Skin epidermis (tissue), 12 donors: ENCODE data around the gene MYH13.

ENCODE experiments used
- H3K27ac ChIP-seq, 21 experiments: fragments of 200-600 bp; sonication (generic) in 11 of 21; one replicate each; pipeline ENCODE4 v1.5.0; 2020; ENCODE audit warnings: mild to moderate bottlenecking in 3 of 21, inconsistent platforms in 2 of 21, moderate library complexity in 2 of 21
- H3K4me3 ChIP-seq, 7 experiments: fragments of 200-600 bp; sonication (generic) in 2 of 7; one replicate each; pipeline ENCODE4 v1.5.0; 2020; ENCODE audit warnings: inconsistent platforms in 2 of 7, mild to moderate bottlenecking in 2 of 7, moderate library complexity in 1 of 7

The MYH13 gene

GRCh38 chr17:10372906-10373305 is at the start of gene MYH13:
TSS of gene MYH13 (minus strand) at chr17:10373006. CDS start at chr17:10364530, 8,476 bp downstream.
- H3K4me3 ChIP-seq, result no peak within 1 kb of the TSS
- H3K27ac ChIP-seq, result no peak within 1 kb of the TSS

DNA sequence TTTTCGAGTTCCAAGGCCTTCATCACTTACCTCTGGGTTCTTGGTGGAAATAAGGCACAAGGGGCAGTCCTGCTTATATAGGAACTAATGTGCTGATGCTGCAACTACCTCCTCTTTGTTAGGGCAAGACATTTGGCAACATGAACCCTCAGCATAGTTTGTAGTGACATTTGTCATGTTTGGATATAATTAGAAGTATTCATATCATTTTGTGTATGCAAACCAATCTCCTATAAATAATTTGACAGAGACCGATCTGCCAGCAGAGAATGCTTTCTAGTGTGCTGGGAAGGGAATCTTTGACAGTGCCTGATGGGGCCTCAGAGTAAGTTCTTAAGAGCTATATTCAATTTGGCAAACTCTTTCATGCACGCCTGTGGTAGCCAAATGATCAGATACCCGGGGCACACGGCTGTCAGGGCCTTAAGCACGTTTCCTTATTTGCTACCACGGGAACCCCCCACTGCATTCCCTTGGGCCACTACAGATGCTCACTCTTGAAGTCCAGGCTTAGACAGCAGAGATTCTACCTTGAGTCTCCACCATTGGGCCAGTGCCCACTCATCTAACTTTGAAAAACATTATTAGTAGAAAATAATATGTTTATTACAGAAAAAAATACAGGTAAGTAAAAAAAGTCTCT is 49.2 kb upstream of the MYH13 start, which contains the start of gene MYH8:
Gene MYH8 (minus strand): TSS at position 51 of the 643 bp plus-strand sequence. CDS start 1,723 bp downstream, outside the sequence.
- H3K27ac ChIP-seq, result no peak within 1 kb of the TSS
- H3K4me3 ChIP-seq, result no peak within 1 kb of the TSS

DNA sequence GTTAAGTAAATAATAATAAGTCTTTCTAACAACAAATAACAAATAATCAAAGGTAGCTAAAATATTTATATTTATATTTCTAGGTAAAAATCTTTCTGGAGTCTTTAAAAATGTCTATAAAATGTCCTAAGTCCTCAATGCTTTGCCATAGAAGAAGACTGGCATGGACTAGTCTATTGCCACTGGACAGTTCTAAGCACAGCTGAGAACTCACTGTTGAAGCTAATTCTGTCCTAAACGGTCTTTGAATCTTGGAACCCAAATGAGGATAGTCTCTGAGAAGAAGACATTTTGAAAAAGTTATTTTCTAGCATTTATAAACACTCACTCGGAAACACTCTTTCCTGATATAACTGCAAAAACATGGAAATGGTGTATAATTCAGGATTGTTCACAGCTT is 48.4 kb upstream of the MYH13 start:
- no peak overlapping the region for H3K4me3 ChIP-seq
- H3K27ac ChIP-seq, result no peak overlapping the region

- Histone ChIP-seq H3K4me3 (no peak overlapping the region), H3K27ac (no peak overlapping the region)
Observed at GRCh38 chr17:10420811-10421210, 48.0 kb upstream of the MYH13 start.

- Histone ChIP-seq H3K27ac (no peak overlapping the region), H3K4me3 (no peak overlapping the region)
Observed at GRCh38 chr17:10417431-10417830, 44.6 kb upstream of the MYH13 start.

- no peak overlapping the region for H3K4me3 ChIP-seq
- H3K27ac ChIP-seq, result no peak overlapping the region
Observed at GRCh38 chr17:10415161-10415560, 42.4 kb upstream of the MYH13 start.

DNA sequence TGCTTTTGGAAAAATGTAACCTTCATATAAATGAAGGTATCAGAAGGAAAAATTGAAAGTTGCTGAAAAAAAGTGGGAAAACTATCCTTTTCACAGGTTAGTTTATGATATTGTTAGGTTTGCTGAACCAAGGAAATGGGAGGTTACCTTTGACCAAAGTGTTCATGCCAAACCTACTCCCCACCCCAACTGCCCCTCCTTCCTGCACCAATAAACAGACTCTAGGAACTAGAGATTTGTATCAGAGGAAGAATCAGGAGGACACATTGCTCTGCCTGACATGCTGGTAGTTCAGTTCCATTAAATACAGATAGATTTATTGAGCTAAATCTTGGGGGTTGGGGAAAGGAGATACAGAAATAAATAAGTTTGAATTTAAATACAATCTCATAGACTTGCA is 30.8 kb upstream of the MYH13 start:
- Histone ChIP-seq H3K27ac (no peak overlapping the region), H3K4me3 (no peak overlapping the region)

- H3K27ac ChIP-seq, result no peak overlapping the region
- no peak overlapping the region for H3K4me3 ChIP-seq
Observed at GRCh38 chr17:10398352-10398751, 25.5 kb upstream of the MYH13 start.

- Histone ChIP-seq H3K27ac (no peak overlapping the region), H3K4me3 (no peak overlapping the region)
Observed at GRCh38 chr17:10396524-10397163, 23.8 kb upstream of the MYH13 start.

DNA sequence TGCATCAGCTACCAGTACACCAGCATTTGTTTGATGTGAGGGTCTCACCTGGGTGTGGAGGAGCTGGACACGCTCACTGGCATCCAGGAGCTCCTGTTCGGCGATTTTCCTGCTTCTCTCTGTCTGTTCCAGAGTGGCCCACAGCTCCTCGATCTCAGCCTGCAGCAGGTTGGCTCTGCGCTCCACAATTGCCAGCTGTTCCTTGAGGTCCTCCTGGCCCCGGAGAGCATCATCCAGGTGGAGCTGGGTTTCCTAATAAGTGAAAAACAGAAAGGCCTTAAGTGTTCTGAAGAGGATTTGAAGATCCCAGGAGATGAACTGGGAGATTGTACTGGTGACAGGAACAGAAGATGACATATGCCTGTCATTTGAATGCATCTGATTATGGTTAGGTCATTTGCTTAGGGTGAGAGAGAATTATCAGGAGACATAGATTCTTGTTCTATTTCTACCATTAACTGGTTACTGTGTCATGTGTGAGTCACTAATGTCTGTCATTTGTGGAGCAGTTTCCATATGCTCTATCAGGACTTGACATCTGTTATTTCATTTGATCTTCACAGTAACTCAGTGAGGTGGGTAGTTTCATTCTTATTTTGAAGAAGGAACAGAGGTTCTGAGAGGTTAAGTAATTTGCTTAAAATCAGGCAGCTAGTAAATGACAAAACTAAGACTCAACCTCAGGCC is 21.5 kb upstream of the MYH13 start:
- no peak overlapping the region for H3K27ac ChIP-seq
- no peak overlapping the region for H3K4me3 ChIP-seq

GRCh38 chr17:10392880-10393279 is 20.1 kb upstream of the MYH13 start:
- H3K4me3 ChIP-seq, result no peak overlapping the region
- no peak overlapping the region for H3K27ac ChIP-seq

GRCh38 chr17:10385871-10386270 is 13.1 kb upstream of the MYH13 start:
- no peak overlapping the region for H3K4me3 ChIP-seq
- no peak overlapping the region for H3K27ac ChIP-seq

GRCh38 chr17:10384175-10384574 is 11.4 kb upstream of the MYH13 start:
- H3K27ac ChIP-seq, result no peak overlapping the region
- no peak overlapping the region for H3K4me3 ChIP-seq

DNA sequence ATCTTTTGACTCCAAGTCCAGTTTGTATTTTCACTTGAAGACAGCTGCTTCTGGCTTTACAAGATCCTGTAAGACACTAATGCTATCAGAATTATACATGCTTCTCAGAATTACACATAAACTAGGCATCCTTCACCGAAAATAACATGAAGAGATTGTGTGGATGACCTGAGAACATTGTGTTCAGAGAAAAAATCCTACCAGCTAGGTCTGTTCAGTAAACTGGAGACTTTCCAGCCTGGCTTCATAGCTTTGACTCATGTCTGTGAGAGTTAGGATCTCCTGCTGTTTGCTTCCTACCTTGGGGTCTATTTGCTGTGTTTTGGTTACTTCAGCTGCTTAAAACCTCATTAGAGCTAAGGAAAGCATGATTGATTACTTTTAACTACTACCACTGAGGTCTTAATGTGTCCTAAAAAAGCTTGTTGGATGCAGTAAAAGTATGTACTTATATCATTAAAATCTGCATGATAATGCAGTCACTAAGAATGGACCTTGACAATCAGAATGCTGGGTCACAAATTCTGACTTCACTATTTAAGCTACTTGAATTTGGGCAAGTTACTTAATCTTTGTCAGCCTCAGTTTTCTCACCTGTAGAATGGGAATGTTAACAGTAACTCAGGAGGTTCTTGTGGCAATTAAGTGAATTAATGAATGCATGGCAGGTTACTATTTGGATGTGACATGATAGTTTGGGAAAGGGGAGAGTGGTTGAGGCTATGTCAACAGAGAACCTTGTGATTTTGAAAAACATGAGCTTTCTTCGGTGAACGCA is 8.0 kb upstream of the MYH13 start:
- Histone ChIP-seq H3K27ac (no peak overlapping the region), H3K4me3 (no peak overlapping the region)

GRCh38 chr17:10370016-10370608 is 2.7 kb downstream of the MYH13 start:
- no peak overlapping the region for H3K27ac ChIP-seq
- H3K4me3 ChIP-seq, result no peak overlapping the region

GRCh38 chr17:10369239-10369638 is 3.6 kb downstream of the MYH13 start:
- Histone ChIP-seq H3K4me3 (no peak overlapping the region), H3K27ac (no peak overlapping the region)

GRCh38 chr17:10368561-10368960 is 4.2 kb downstream of the MYH13 start:
- Histone ChIP-seq H3K4me3 (no peak overlapping the region), H3K27ac (no peak overlapping the region)

GRCh38 chr17:10360578-10360977 is 12.2 kb downstream of the MYH13 start:
- no peak overlapping the region for H3K27ac ChIP-seq
- H3K4me3 ChIP-seq, result no peak overlapping the region

GRCh38 chr17:10357768-10358167 is 15.0 kb downstream of the MYH13 start:
- no peak overlapping the region for H3K4me3 ChIP-seq
- no peak overlapping the region for H3K27ac ChIP-seq

- Histone ChIP-seq H3K27ac (no peak overlapping the region), H3K4me3 (no peak overlapping the region)
Observed at GRCh38 chr17:10354651-10355050, 18.2 kb downstream of the MYH13 start.
